OCI-LY7 (cell line): ENCODE measurements around the gene EXOC6B. TPM values are rescaled to one million over a fixed set of nuclear protein-coding genes. Genes with fewer than 3 reads are reported as not detected.

Experiments used
- BruUV-seq: library from RNA; stranded (reverse); fragments of 400-500 nt; replicated peaks from 2 replicates; lab custom pipeline; 2021; lab: Mats Ljungman, UMichigan
- CTCF ChIA-PET: fragments of 300-600 bp; sonication (Branson Sonifier 250); formaldehyde crosslinking; loops from one replicate; lab custom pipeline; 2022; ENCODE audit warnings: antibody characterized with exemption; ENCODE audit not compliant: unreplicated experiment; lab: Charles Lee
- POLR2A ChIA-PET: fragments of 300-600 bp; sonication (Branson Sonifier 250); formaldehyde crosslinking; loops from one replicate; lab custom pipeline; 2022; ENCODE audit warnings: antibody characterized with exemption; lab: Charles Lee
- DNase-seq: peaks from one replicate; pipeline ENCODE4 v3.0.0-alpha.2; 2015; ENCODE audit warnings: low spot score
- H2AFZ ChIP-seq: fragments of 200-600 bp; sonication (generic), shearing (Covaris generic); 2 replicates; pipeline ENCODE4 v1.6.1; 2014; ENCODE audit warnings: mild to moderate bottlenecking, antibody characterized with exemption, low read length, moderate library complexity
- H3K27ac ChIP-seq: fragments of 200-600 bp; sonication (generic); 2 replicates; pipeline ENCODE4 v1.5.1; 2014; ENCODE audit warnings: mixed run types, low read depth, mild to moderate bottlenecking, moderate library complexity, low read length, inconsistent platforms; ENCODE audit not compliant: poor library complexity, severe bottlenecking
- H3K36me3 ChIP-seq: fragments of 200-600 bp; sonication (generic); 2 replicates; pipeline ENCODE4 v1.6.1; 2014; ENCODE audit warnings: mild to moderate bottlenecking, antibody characterized with exemption, low read length, moderate library complexity, mixed read lengths; ENCODE audit not compliant: insufficient read depth
- H3K4me1 ChIP-seq: fragments of 200-600 bp; sonication (generic); 2 replicates; pipeline ENCODE4 v1.5.1; 2014; ENCODE audit warnings: mild to moderate bottlenecking, low read length; ENCODE audit not compliant: insufficient read depth, poor library complexity, severe bottlenecking
- H3K4me2 ChIP-seq: fragments of 200-600 bp; sonication (generic); 2 replicates; pipeline ENCODE4 v1.6.1; 2014; ENCODE audit warnings: mild to moderate bottlenecking, low read length
- H3K4me3 ChIP-seq: fragments of 200-600 bp; sonication (generic); 2 replicates; pipeline ENCODE4 v1.5.1; 2014; ENCODE audit warnings: mild to moderate bottlenecking, low read depth, low read length; ENCODE audit not compliant: poor library complexity, severe bottlenecking
- H3K79me2 ChIP-seq: fragments of 200-600 bp; sonication (generic); 2 replicates; pipeline ENCODE4 v1.6.1; 2016; ENCODE audit warnings: low read depth, mild to moderate bottlenecking, low read length, moderate library complexity, mixed read lengths; ENCODE audit not compliant: insufficient read depth
- H3K9me2 ChIP-seq: fragments of 200-600 bp; sonication (generic); 2 replicates; pipeline ENCODE4 v1.6.1; 2016; ENCODE audit warnings: mild to moderate bottlenecking, low read length, mixed read lengths; ENCODE audit not compliant: insufficient read depth
- H3K9me3 ChIP-seq: fragments of 200-600 bp; sonication (generic); 2 replicates; pipeline ENCODE4 v1.6.1; 2014; ENCODE audit warnings: mild to moderate bottlenecking, mixed run types, low read length, mixed read lengths
- H4K20me1 ChIP-seq: fragments of 200-600 bp; sonication (generic); 2 replicates; pipeline ENCODE4 v1.6.1; 2014; ENCODE audit warnings: mild to moderate bottlenecking, antibody characterized with exemption, low read length, moderate library complexity, mixed read lengths; ENCODE audit not compliant: insufficient read depth
- CTCF ChIP-seq: fragments of 200-600 bp; sonication (generic); conservative IDR thresholded peaks from 2 replicates; pipeline ENCODE4 v1.5.1; 2014; ENCODE audit warnings: mild to moderate bottlenecking, antibody characterized with exemption, low read length, moderate library complexity, mixed read lengths
- EZH2phosphoT487 ChIP-seq: fragments of 200-600 bp; sonication (generic); IDR thresholded peaks from 2 replicates; pipeline ENCODE4 v1.6.1; 2018; ENCODE audit warnings: low read depth, borderline replicate concordance, mild to moderate bottlenecking, mixed run types, antibody characterized with exemption, low read length, moderate library complexity, mixed read lengths
- intact Hi-C: fragments of 100-400 bp; cut with micrococcal nuclease; formaldehyde crosslinking; loops from one replicate; pipeline ENCODE4 v1.10.0; 2022; ENCODE audit not compliant: unreplicated experiment
- total RNA-seq, 2 experiments: library from RNA; depleted of rRNA in 1 of 2; stranded (reverse); fragments of >200 nt in 1 of 2; shearing (Covaris generic) in 1 of 2; gene quantifications; 2 replicates each; pipeline ENCODE4 v1.2.3, GENCODE V29; 2014 to 2022

EXOC6B gene
- total RNA-seq, 2 experiments from 2014 or later: 5.1 TPM; not detected in 1

DNA sequence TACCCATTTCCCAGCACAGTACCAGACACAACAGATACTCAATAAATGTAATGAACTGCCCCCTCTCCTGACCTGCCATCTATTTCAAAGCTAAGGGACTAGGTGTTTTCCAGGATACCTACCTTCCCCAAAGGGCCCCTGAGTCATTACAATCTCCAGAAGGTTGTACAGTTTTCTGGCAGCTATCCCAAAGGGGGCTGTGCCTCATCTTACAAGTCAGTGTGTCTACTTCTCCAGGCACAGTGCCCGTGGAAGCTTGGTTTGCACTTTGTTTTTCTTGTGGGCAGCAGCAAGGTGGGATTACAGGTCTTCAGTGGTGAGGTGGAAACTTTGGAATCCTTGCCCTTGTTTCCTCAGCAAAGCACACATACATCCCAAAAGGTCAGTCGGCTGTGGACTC, 615.4 kb downstream of the EXOC6B start:
- TF ChIP-seq EZH2phosphoT487 (no peak), CTCF (no peak)
- CTCF ChIA-PET: no interaction called here
- Histone ChIP-seq H3K9me3 (no peaks in the 10 kb centered on the region), H3K27ac (no peak overlapping the region), H4K20me1 (no peaks in the 10 kb centered on the region), H3K4me2 (no peak overlapping the region), H3K4me3 (no peak overlapping the region), H2AFZ (no peak overlapping the region), H3K9me2 (no peaks in the 10 kb centered on the region), H3K4me1 (no peaks in the 10 kb centered on the region), H3K36me3 (no peaks in the 10 kb centered on the region), H3K79me2 (no peaks in the 10 kb centered on the region)
- intact Hi-C loops: no loop called here
- BruUV-seq: no TSS peak
- POLR2A ChIA-PET: no interaction called here
- DNase-seq: no peak

DNA sequence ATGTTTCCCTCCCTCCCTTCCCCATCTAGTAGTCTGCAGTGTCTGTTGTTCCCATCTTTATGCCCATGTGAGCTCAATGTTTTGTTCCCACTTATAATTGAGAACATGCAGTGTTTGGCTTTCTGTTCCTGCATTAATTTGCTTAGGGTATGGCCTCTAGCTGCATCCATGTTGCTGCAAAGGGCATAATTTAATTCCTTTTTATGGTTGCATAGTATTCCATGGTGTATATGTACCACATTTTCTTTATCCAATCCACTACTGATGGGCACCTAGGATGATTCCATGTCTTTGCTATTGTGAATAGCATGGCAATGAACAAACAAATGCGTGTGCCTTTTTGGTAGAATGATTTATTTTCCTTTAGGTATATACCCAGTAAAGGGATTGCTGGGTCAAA, 617.6 kb downstream of the EXOC6B start:
- no TSS peak for BruUV-seq
- TF ChIP-seq EZH2phosphoT487 (no peak), CTCF (no peak)
- Histone ChIP-seq H3K79me2 (no peaks in the 10 kb centered on the region), H3K9me2 (no peaks in the 10 kb centered on the region), H3K36me3 (no peaks in the 10 kb centered on the region), H3K27ac (no peak overlapping the region), H3K4me1 (no peaks in the 10 kb centered on the region), H3K4me3 (no peak overlapping the region), H4K20me1 (no peaks in the 10 kb centered on the region), H3K4me2 (no peak overlapping the region), H2AFZ (no peak overlapping the region), H3K9me3 (no peaks in the 10 kb centered on the region)
- intact Hi-C loops: no loop called here
- DNase-seq: no peak
- POLR2A ChIA-PET: no interaction called here
- CTCF ChIA-PET: interaction anchor here (0.7 kb wide), 1 partner anchor 1438 kb away, joined by 6 read pairs; no protein-coding TSS in a partner anchor

DNA sequence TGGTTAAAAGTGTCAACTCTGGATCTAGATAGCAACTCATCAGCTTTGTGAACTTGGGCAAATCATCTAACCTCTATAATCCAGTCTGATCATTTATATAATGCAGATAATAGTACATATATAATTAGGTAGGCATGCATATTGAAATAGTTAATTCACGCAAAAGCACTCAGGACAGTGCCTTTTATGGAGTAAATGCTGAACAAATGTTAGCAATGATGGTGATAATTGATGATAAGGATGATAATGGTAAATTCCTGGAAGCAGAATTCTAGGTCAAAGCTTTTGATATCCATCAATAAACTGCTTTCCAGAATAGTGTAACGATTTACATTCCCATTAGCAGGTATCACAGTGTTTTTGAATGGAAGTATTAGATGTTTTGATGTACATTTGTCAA, 618.5 kb downstream of the EXOC6B start:
- Histone ChIP-seq H3K36me3 (no peaks in the 10 kb centered on the region), H3K9me3 (no peaks in the 10 kb centered on the region), H3K4me3 (no peak overlapping the region), H3K4me1 (no peaks in the 10 kb centered on the region), H4K20me1 (no peaks in the 10 kb centered on the region), H2AFZ (no peak overlapping the region), H3K27ac (no peak overlapping the region), H3K4me2 (no peak overlapping the region), H3K79me2 (no peaks in the 10 kb centered on the region), H3K9me2 (no peaks in the 10 kb centered on the region)
- TF ChIP-seq EZH2phosphoT487: no peak
- no peak for TF ChIP-seq CTCF
- BruUV-seq: no TSS peak
- ChIA-PET CTCF (no interaction called here), POLR2A (no interaction called here)
- intact Hi-C loops: no loop called here
- no peak for DNase-seq
